Endometrial microvascular endothelial cells (primary cell): ENCODE data around the gene KLRD1. TPM values are rescaled to one million over a fixed set of nuclear protein-coding genes. Genes with fewer than 3 reads are reported as not detected.
"Not testable (repeated sequence)": the region's sequence is repeated elsewhere in the genome, so short reads cannot be mapped to it uniquely, and the experiment has no call there.

Source experiments
- in situ Hi-C: cut with HindIII; loops from 2 replicates; pipeline ENCODE4 v1.10.0; 2017; ENCODE audit warnings: low sequenced_read_pairs, low pct_unique_long_range_greater_than_20kb; ENCODE audit errors: inconsistent ontology term
- total RNA-seq: library from RNA; depleted of rRNA; stranded (reverse); fragments of >200 nt; gene quantifications from one replicate; pipeline ENCODE4 v1.2.3, GENCODE V29; 2015; ENCODE audit errors: inconsistent ontology term

KLRD1 gene
- total RNA-seq, 1 donor from 2014 or later: not detected

DNA sequence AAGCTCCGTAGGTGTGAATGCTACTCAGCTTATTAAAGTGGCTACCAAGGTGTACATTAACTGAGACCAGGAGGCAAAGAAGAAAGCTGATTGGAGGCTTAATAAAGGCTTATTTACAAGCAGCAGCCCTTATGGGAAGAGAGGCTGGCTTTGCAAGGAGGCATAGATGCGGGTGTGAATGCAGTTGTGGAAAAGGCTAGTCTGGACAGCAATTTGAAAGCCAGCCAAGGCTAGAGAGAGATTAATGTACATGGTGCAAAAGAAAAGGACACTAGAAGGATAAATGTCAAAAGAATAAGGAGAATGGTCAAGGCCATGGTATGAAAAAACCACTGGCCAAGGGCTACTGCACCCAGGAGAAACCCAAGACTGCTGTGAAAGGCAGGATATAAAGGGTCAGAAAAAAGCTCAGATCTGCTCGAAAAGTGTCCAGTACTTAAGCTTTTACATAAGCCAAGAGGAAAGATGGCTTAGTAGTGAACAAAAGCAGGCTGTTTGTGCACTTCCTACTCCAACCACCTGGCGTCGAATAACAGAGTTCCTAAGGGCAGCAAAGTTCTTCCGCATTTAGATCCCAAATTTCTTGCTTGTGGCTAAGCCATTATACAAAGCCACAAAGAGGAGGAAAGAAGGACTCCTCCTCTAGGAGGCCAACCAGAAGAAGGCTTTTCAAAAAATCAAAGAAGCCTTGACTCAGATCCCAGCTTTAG lies 58.2 kb downstream of the KLRD1 start:
- in situ Hi-C loops: no loop called here

DNA sequence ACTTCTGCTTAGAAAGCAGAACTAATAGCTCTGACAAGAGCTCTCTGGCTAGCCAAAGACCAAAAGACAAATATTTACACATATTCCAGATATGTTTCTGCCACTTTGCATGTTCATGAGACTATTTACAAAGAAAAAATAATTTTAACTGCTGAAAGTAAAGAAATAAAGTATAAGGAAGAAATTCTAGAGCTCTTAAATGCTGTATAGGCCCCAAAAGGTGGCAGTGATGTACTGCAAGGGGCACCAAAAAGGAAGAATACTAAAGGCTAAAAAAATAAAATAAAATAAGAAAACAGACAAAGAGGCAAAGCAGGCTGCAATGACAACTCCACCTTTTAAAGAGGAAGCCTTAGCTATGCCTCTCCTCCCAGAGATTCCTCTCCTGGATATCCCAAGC lies 59.2 kb downstream of the KLRD1 start:
- in situ Hi-C loops: no loop called here

DNA sequence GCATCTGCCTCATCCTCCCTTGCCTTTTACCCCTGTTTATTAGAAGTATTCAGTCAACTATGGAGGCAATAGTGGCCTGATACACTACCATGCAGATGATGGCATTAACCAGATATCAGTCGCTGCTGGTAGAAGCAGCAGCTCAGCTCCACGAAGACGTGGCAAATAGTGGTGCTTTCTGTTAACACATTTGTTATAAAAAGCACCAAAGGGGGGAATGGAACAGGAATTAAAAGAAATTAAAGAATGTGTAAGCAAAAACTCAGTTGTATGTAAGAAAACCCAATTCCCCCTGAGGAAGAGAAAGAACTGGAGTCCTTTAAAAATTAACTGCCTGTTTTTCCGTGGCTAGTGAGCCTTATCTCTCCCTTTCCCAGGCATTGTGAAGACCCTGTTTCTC lies 60.0 kb downstream of the KLRD1 start:
- in situ Hi-C loops: not testable (repeated sequence)

DNA sequence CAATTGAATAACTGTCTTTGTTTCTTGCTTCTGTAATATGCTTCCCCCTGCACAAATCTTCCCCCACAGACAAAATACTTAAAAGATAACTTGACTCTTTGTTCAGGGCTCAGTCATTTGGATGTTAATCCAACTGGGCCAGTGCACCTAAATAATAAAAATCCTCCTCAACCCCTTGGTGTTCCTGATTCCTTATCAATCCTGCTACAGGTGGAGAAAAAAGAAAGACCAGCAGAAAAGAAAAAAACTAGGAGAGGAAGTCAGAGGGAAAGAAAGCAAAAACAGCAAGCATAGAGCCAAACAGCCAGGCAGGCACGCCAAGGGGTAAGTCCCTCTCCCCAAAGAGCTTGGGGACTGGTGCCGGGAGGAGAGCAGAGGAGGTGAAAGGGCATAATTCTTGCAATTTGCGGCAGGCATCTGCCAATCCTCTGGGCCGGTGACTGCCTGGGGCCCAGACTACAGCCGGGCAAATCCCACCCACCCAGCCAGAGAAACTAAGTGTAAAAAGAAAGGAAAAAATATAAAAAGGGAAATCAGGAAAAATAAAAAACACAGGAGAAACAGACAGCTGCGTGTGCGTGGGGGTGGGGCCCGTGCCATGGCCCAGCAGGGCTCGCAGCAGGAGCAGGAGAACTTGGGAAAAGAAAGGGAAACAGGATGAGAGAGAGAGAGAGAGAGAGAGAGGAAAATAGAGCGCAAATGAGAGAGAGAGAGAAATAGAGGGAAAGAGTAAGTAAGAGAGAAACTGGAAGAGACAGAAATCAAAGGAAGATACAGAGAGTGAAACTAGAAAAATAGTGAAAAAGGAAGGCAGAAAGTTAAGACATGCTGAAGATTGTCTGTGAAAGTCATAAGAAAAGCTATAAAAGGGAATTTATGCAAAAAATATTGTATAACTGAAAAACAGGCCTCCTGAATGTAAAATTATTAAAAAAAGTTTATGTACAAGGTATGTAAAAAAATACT lies 60.8 kb downstream of the KLRD1 start:
- in situ Hi-C loops: no loop called here

DNA sequence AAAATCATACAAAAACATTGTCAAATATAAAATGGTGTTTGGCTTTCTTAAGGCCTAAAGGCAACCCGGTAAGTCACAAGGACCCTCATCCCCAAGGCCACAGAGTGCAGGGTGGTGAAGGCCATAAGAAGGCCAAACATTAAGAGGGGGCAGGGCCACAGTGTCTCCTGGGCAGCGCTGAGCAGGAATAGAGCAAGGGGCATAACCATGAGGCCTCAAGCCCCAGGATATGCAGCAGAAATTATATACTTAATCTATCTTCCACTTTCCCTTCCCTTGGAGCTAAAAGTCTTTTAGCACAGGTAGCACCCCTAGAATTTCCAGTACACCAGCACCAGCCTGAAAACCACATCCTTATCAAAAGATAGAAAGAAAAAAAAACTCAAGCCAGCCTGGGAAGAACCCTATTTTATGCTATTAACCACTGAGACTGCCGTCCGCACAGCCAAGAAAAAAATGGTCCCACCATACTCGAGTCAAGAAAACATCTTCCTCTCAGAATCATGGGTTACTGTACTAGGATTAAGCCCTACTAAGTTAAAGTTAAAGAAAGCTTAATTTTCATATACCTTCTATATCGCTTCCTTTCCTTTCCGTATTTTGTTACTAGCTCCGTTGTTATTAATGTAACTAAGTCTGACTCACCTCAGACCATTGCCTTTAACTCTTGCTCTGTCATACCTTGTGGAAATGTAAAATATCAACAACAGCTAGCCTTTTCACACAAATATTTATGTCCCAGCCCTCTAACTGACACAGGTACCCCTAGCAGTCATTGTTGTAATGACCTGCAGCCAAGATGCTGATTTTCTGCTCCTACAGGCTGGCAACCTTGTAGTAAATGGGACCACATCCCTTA lies 62.1 kb downstream of the KLRD1 start:
- in situ Hi-C loops: no loop called here

DNA sequence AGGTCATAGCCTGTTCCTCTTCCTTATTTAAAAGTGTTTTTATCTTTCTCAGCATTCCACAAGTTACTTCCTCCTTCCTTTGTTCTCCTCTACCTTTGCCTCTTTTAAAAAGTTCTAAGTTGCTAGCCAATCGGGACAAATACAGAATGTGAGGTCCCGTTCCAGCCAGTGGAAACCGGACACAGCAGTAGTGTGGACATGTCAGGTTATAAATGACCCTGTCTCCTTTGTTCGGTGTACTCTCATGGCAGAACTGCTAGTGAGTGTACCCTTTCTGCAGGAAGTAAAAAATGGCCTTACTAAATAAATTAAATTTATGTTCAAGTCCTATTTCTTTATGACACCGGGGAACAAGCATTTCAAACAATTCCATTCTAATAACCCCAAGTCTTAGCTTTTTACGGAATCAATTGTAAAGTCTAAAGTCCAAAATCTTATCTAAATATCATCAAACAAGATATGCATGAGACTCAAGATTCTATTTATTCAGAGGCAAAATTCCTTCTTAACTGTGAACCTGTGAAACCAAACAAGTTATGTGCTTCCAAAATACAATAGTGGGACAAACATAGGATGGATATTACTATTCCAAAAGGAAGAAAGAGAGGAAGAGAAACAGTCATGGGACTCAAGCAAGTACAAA lies 64.3 kb downstream of the KLRD1 start:
- in situ Hi-C loops: not testable (repeated sequence)

DNA sequence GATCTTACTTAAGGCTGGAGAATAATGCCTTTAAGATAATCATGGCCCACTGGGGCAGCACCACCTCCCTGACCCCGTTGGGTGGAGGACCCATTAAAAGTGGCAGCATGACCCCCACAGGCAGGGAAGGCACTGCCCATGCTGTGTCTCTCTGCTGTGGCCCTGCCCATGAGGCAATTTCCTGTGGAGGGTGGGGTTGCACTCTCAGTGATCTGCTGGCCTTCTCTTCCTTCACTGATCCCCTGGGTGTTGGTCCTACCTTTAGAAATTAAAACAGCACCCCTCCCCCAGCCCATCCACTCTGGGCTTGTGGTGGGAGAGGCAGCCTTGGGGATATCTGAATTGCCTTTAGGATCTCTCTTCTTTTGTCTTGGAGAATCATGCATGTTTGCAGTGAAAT lies 64.9 kb downstream of the KLRD1 start:
- in situ Hi-C loops: no loop called here

DNA sequence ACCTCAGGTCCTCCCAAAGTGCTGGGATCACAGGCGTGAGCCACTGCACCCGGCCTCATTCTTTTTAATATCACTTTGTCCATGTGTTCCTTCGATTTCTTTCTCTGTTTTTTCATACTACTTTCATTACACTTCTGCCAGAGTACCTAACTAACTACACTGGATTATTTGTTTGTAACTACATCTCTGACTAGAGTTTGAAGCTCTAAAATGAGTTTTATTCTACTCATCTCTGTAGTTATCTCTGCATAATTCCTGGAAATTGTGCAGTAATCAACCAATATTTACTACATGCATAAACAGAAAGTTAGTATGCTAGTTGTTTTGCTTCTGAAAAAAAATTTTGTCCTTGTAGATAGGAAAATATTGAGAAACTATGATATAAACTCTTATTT lies 67.0 kb downstream of the KLRD1 start:
- in situ Hi-C loops: no loop called here

DNA sequence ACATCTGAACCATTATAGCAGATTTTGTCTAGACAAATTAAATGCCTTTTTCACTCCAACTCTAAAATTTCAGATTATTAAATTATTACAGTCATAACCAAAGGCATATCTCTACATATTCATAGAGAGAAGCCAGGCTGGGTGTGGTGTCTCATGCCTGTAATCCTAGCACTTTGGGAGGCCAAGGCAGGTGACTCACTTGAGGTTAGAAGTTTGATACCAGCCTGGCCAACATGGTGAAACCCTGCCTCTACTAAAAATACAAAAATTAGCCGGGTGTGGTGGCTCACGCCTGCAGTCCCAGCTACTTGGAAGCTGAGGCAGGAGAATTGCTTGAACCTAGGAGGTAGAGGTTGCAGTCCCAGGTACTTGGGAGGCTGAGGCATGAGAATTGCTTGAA lies 71.1 kb downstream of the KLRD1 start:
- in situ Hi-C loops: not testable (repeated sequence)

Other genes starting within 250 kb of the KLRD1 start
- 54.4 TPM for gene CLEC1A, start 208.9 kb upstream of the KLRD1 start, total RNA-seq
- gene CLEC7A, start 177.7 kb upstream of the KLRD1 start, total RNA-seq: 0.84 TPM
- 1.5 TPM for gene OLR1, start 135.7 kb upstream of the KLRD1 start, total RNA-seq
- gene TMEM52B, start 128.8 kb upstream of the KLRD1 start, total RNA-seq: not detected
- 30.0 TPM for gene GABARAPL1, start 95.0 kb upstream of the KLRD1 start, total RNA-seq
- not detected for gene KLRK1, start 82.2 kb downstream of the KLRD1 start, total RNA-seq
- gene KLRC4, start 101.9 kb downstream of the KLRD1 start, total RNA-seq: not detected
- not detected for gene KLRC3, start 112.7 kb downstream of the KLRD1 start, total RNA-seq
- gene KLRC2, start 128.1 kb downstream of the KLRD1 start, total RNA-seq: not detected
- gene KLRC1, start 145.5 kb downstream of the KLRD1 start, total RNA-seq: not detected
- gene EIF2S3B, start 198.0 kb downstream of the KLRD1 start, total RNA-seq: 1.4 TPM